Ammon's horn (tissue), 1 donor: ENCODE data around the gene TMEM271.

Source experiments
- DNase-seq: peaks from one replicate; pipeline ENCODE4 v3.0.0-alpha.2; 2016; ENCODE audit warnings: low spot score

The TMEM271 gene

GRCh38 chr4:579543-580175, 3.6 kb upstream of the TMEM271 start:
- DNase-seq: no peak

- DNase-seq: no peak
Measured at GRCh38 chr4:578451-579443, 2.7 kb upstream of the TMEM271 start.

GRCh38 chr4:577499-578450, 1.7 kb upstream of the TMEM271 start:
- peak; percentile 78 for DNase-seq

- peak; percentile 56 for DNase-seq
Measured at GRCh38 chr4:576991-577498, 950 bp upstream of the TMEM271 start.

- DNase-seq: no peak
Measured at GRCh38 chr4:575281-576141, 584 bp downstream of the TMEM271 start.

GRCh38 chr4:574346-575161, 1.5 kb downstream of the TMEM271 start:
- no peak for DNase-seq

GRCh38 chr4:573122-573892, 2.8 kb downstream of the TMEM271 start:
- DNase-seq: no peak

GRCh38 chr4:572594-572993, 3.5 kb downstream of the TMEM271 start:
- no peak for DNase-seq

- DNase-seq: no peak
Measured at GRCh38 chr4:571838-572572, 4.1 kb downstream of the TMEM271 start.

GRCh38 chr4:570754-571153, 5.3 kb downstream of the TMEM271 start:
- DNase-seq: no peak

GRCh38 chr4:569958-570667, 6.0 kb downstream of the TMEM271 start:
- no peak for DNase-seq

GRCh38 chr4:568962-569361, 7.1 kb downstream of the TMEM271 start:
- no peak for DNase-seq

GRCh38 chr4:568351-568652, 7.8 kb downstream of the TMEM271 start:
- no peak for DNase-seq

GRCh38 chr4:567457-568350, 8.4 kb downstream of the TMEM271 start:
- DNase-seq: no peak

- DNase-seq: no peak
Measured at GRCh38 chr4:566508-567295, 9.4 kb downstream of the TMEM271 start.

GRCh38 chr4:566035-566434, 10.1 kb downstream of the TMEM271 start:
- no peak for DNase-seq
